Neuron (in vitro differentiated cells): ENCODE measurements around the gene DENND2A.
"Not testable (repeated sequence)": the region's sequence is repeated elsewhere in the genome, so short reads cannot be mapped to it uniquely, and the experiment has no call there.

Experiments
- H2AFZ ChIP-seq: one replicate; pipeline ENCODE4 v1.6.1; 2013; ENCODE audit warnings: low read depth, mild to moderate bottlenecking, inconsistent platforms, low read length, moderate library complexity
- H3K27me3 ChIP-seq: one replicate; pipeline ENCODE4 v1.6.1; 2013; ENCODE audit warnings: low read length; ENCODE audit not compliant: insufficient read depth
- H3K36me3 ChIP-seq: one replicate; pipeline ENCODE4 v1.6.1; 2013; ENCODE audit warnings: low read length; ENCODE audit not compliant: insufficient read depth
- H3K4me1 ChIP-seq: one replicate; pipeline ENCODE4 v1.6.1; 2013; ENCODE audit warnings: low read length; ENCODE audit not compliant: insufficient read depth
- H3K4me3 ChIP-seq: 2 replicates; pipeline ENCODE4 v1.5.1; 2013; ENCODE audit warnings: mild to moderate bottlenecking, low read length, moderate library complexity
- H3K9me3 ChIP-seq: one replicate; pipeline ENCODE4 v1.6.1; 2013; ENCODE audit warnings: low read length

Gene DENND2A

GRCh38 chr7:140544388-140544826, 96.2 kb downstream of the DENND2A start:
- Histone ChIP-seq H2AFZ (no peak overlapping the region), H3K4me1 (peaks cover 16% of the 10 kb centered on the region), H3K27me3 (no peaks in the 10 kb centered on the region), H3K4me3 (no peak overlapping the region), H3K9me3 (no peaks in the 10 kb centered on the region), H3K36me3 (peaks cover 45% of the 10 kb centered on the region)

GRCh38 chr7:140542228-140542603, 98.4 kb downstream of the DENND2A start:
- Histone ChIP-seq H3K4me1 (peaks cover 16% of the 10 kb centered on the region), H2AFZ (no peak overlapping the region), H3K27me3 (no peaks in the 10 kb centered on the region), H3K9me3 (no peaks in the 10 kb centered on the region), H3K4me3 (no peak overlapping the region), H3K36me3 (peaks cover 45% of the 10 kb centered on the region)

GRCh38 chr7:140541513-140542227, 98.9 kb downstream of the DENND2A start:
- Histone ChIP-seq H3K27me3 (no peaks in the 10 kb centered on the region), H3K36me3 (peaks cover 41% of the 10 kb centered on the region), H3K4me3 (no peak overlapping the region), H3K9me3 (no peaks in the 10 kb centered on the region), H2AFZ (no peak overlapping the region), H3K4me1 (peaks cover 16% of the 10 kb centered on the region)

- no peaks in the 10 kb centered on the region for H3K9me3 ChIP-seq
- no peak overlapping the region for H2AFZ ChIP-seq
- H3K4me3 ChIP-seq = no peak overlapping the region
- H3K27me3 ChIP-seq = no peaks in the 10 kb centered on the region
- H3K4me1 ChIP-seq = peaks cover 16% of the 10 kb centered on the region
- H3K36me3 ChIP-seq = peaks cover 35% of the 10 kb centered on the region
These were observed 99.5 kb downstream of the DENND2A start for GRCh38 chr7:140541176-140541512.

GRCh38 chr7:140540136-140540777, 100.4 kb downstream of the DENND2A start:
- H3K27me3 ChIP-seq = no peaks in the 10 kb centered on the region
- no peak overlapping the region for H2AFZ ChIP-seq
- peaks cover 29% of the 10 kb centered on the region for H3K36me3 ChIP-seq
- peaks cover 16% of the 10 kb centered on the region for H3K4me1 ChIP-seq
- H3K4me3 ChIP-seq = no peak overlapping the region
- no peaks in the 10 kb centered on the region for H3K9me3 ChIP-seq

- H3K4me1 ChIP-seq = peaks cover 16% of the 10 kb centered on the region
- H3K4me3 ChIP-seq = no peak overlapping the region
- H3K36me3 ChIP-seq = peaks cover 29% of the 10 kb centered on the region
- H3K27me3 ChIP-seq = no peaks in the 10 kb centered on the region
- H3K9me3 ChIP-seq = no peaks in the 10 kb centered on the region
- no peak overlapping the region for H2AFZ ChIP-seq
These were observed 101.2 kb downstream of the DENND2A start for GRCh38 chr7:140539461-140539860.

GRCh38 chr7:140537750-140538482, 102.7 kb downstream of the DENND2A start:
- Histone ChIP-seq H3K4me3 (no peak overlapping the region), H3K27me3 (no peaks in the 10 kb centered on the region), H3K36me3 (peaks cover 28% of the 10 kb centered on the region), H3K4me1 (peaks cover 16% of the 10 kb centered on the region), H2AFZ (no peak overlapping the region), H3K9me3 (no peaks in the 10 kb centered on the region)

GRCh38 chr7:140534743-140535142, 105.9 kb downstream of the DENND2A start:
- H2AFZ ChIP-seq = no peak overlapping the region
- H3K9me3 ChIP-seq = no peaks in the 10 kb centered on the region
- peaks cover 16% of the 10 kb centered on the region for H3K36me3 ChIP-seq

GRCh38 chr7:140533394-140533872, 107.2 kb downstream of the DENND2A start:
- no peaks in the 10 kb centered on the region for H3K9me3 ChIP-seq
- no peak overlapping the region for H3K4me3 ChIP-seq
- no peak overlapping the region for H2AFZ ChIP-seq
- no peaks in the 10 kb centered on the region for H3K27me3 ChIP-seq
- H3K4me1 ChIP-seq = no peaks in the 10 kb centered on the region
- H3K36me3 ChIP-seq = peaks cover 13% of the 10 kb centered on the region

More at GRCh38 chr7:140534743-140535142, 105.9 kb downstream of the DENND2A start:
- Histone ChIP-seq H3K27me3 (no peaks in the 10 kb centered on the region), H3K4me3 (no peak overlapping the region), H3K4me1 (no peaks in the 10 kb centered on the region)

- not testable (repeated sequence) for H2AFZ ChIP-seq, H3K27me3 ChIP-seq, H3K4me3 ChIP-seq, H3K9me3 ChIP-seq, H3K4me1 ChIP-seq
- H3K36me3 ChIP-seq = peaks cover 16% of the 10 kb centered on the region
These were observed 111.2 kb downstream of the DENND2A start for GRCh38 chr7:140529428-140529827.

GRCh38 chr7:140526787-140527664, 113.6 kb downstream of the DENND2A start:
- Histone ChIP-seq H3K4me1 (peaks cover 2% of the 10 kb centered on the region), H2AFZ (no peak overlapping the region), H3K9me3 (no peaks in the 10 kb centered on the region)

GRCh38 chr7:140526214-140526613, 114.4 kb downstream of the DENND2A start:
- no peak overlapping the region for H2AFZ ChIP-seq
- no peak overlapping the region for H3K4me3 ChIP-seq
- H3K4me1 ChIP-seq = peaks cover 2% of the 10 kb centered on the region
- no peaks in the 10 kb centered on the region for H3K9me3 ChIP-seq
- peaks cover 22% of the 10 kb centered on the region for H3K36me3 ChIP-seq
- no peaks in the 10 kb centered on the region for H3K27me3 ChIP-seq

More at GRCh38 chr7:140526787-140527664, 113.6 kb downstream of the DENND2A start:
- H3K36me3 ChIP-seq = peaks cover 15% of the 10 kb centered on the region
- no peak overlapping the region for H3K4me3 ChIP-seq
- no peaks in the 10 kb centered on the region for H3K27me3 ChIP-seq
